Endodermal cell (in vitro differentiated cells): ENCODE measurements around the gene EFCAB10. TPM values are rescaled to one million over a fixed set of nuclear protein-coding genes. Genes with fewer than 3 reads are reported as not detected.

Experiments
- DNase-seq: peaks from one replicate; pipeline ENCODE4 v3.0.0-alpha.2; 2017
- H3K27ac ChIP-seq: 2 replicates; pipeline ENCODE4 v1.5.1; 2013; ENCODE audit warnings: mild to moderate bottlenecking, low read depth, low read length, moderate library complexity
- H3K27me3 ChIP-seq: 2 replicates; pipeline ENCODE4 v1.6.1; 2013; ENCODE audit warnings: mild to moderate bottlenecking, low read length, moderate library complexity; ENCODE audit not compliant: insufficient read depth, control insufficient read depth, poor library complexity, severe bottlenecking
- H3K36me3 ChIP-seq: 2 replicates; pipeline ENCODE4 v1.7.0; 2013; ENCODE audit warnings: mild to moderate bottlenecking, low read length, moderate library complexity; ENCODE audit not compliant: control insufficient read depth, insufficient read depth
- H3K4me1 ChIP-seq: one replicate; pipeline ENCODE4 v1.7.0; 2013; ENCODE audit warnings: low read length; ENCODE audit not compliant: control insufficient read depth, insufficient read depth
- H3K4me3 ChIP-seq: 2 replicates; pipeline ENCODE4 v1.5.1; 2013; ENCODE audit warnings: mild to moderate bottlenecking, low read length, moderate library complexity
- H3K9ac ChIP-seq: 2 replicates; pipeline ENCODE4 v1.6.1; 2013; ENCODE audit warnings: mild to moderate bottlenecking, low read length, moderate library complexity; ENCODE audit not compliant: poor library complexity, severe bottlenecking; ENCODE audit errors: extremely low read depth
- H3K9me3 ChIP-seq: 2 replicates; pipeline ENCODE4 v1.6.1; 2013; ENCODE audit warnings: mild to moderate bottlenecking, low read length, moderate library complexity; ENCODE audit not compliant: control insufficient read depth
- H3K27ac Mint-ChIP-seq: 2 replicates; pipeline ENCODE4 v1.8.0; 2020; ENCODE audit warnings: mixed read lengths
- H3K27me3 Mint-ChIP-seq: 2 replicates; pipeline ENCODE4 v1.8.0; 2021; ENCODE audit warnings: mild to moderate bottlenecking, mixed read lengths; ENCODE audit not compliant: insufficient read depth
- H3K36me3 Mint-ChIP-seq: 2 replicates; pipeline ENCODE4 v1.8.0; 2020; ENCODE audit warnings: low read depth, mixed read lengths
- H3K4me1 Mint-ChIP-seq: 2 replicates; pipeline ENCODE4 v1.8.0; 2020; ENCODE audit warnings: mixed read lengths
- H3K4me3 Mint-ChIP-seq: 2 replicates; pipeline ENCODE4 v1.8.0; 2020; ENCODE audit warnings: mild to moderate bottlenecking, moderate library complexity, mixed read lengths
- H3K9me3 Mint-ChIP-seq: 2 replicates; pipeline ENCODE4 v1.8.0; 2020; ENCODE audit warnings: mild to moderate bottlenecking, mixed read lengths
- CTCF ChIP-seq: fragments of 200-600 bp; sonication (generic); conservative IDR thresholded peaks from 2 replicates; pipeline ENCODE4 v1.5.0; 2021; ENCODE audit warnings: antibody characterized with exemption, mild to moderate bottlenecking
- WGBS, 2 experiments: methylation state at CpG; one replicate each; pipeline versions ENCODE4 v1.1.5 to v1.1.7; 2013; ENCODE audit warnings: missing lambda C conversion rate in 2 of 2, mixed read lengths in 1 of 2; ENCODE audit not compliant: insufficient coverage in 1 of 2, insufficient read length in 1 of 2; 5-methylcytosine and 5-hydroxymethylcytosine counted together
- total RNA-seq, 2 donors: library from RNA; stranded (reverse); fragmentation: NEBNext Ultra II Directional in 1 of 2; extraction: Animal tissue kit (Norgen Biotek cat#: 25700) in 1 of 2; gene quantifications; 2 replicates in 1 of 2; 3 replicates in 1 of 2; pipeline ENCODE4 v1.2.1, GENCODE V29; 2021

EFCAB10 gene
- total RNA-seq, 2 donors from 2014 or later, result 0.68 to 0.89 TPM

DNA sequence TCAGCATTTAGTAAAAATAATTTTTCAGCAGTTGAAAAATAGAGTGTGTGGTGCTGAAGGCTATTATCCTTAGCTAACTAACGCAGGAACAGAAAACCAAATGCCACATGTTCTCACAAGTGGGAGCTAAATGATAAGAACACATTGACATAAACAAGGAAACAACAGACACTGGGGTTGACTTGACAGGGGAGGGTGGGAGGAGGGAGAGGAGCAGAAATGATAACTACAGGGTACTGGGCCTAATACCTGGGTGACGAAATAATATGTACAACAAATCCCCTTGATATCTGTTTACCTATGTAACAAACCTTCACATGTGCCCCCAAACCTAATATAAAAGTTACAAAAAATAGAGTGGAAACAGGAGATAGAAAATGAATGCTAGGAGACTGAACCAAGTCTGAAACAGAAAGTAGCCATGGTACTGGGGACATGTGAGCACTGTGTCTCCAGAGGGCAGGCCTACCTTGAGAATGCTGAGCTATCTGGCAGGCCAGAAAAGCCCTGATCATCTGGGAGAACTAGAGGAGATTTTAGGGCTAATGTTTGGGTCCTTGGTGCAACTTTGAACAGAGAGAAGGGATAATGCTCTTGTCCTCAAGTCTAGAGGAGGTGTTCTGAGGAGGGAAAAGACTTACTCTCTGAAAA lies 4.7 kb upstream of the EFCAB10 start:
- no peaks in the 10 kb centered on the region for H3K27me3 Mint-ChIP-seq
- H3K9me3 ChIP-seq, result peaks cover 24% of the 10 kb centered on the region

DNA sequence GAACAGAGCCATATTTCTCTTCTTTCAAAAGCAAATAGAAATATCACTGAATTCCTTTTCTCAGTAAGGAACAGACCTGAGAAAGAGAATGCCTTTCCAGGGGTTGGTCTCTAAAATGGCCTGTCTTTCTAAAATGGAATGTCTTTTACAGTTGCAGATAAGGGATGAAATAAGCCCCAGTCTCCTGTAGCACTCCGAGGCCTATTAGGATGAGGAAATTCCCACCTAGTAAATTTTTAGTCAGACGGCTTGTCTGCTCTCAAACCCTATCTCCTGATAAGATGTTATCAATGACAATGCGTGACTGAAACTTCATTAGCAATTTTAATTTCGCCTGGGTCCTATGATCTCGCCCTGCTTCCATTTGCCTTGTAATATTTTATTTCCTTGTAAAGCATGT lies 2.9 kb upstream of the EFCAB10 start:
- no peaks in the 10 kb centered on the region for H3K36me3 Mint-ChIP-seq
- peaks cover 24% of the 10 kb centered on the region for H3K9me3 ChIP-seq
- no peak for TF ChIP-seq CTCF
- WGBS, 2 experiments, result 92 to 98% methylated on average over 4 to 5 of the region's 5 CpGs
- no peak overlapping the region for H3K27ac Mint-ChIP-seq
- no peak overlapping the region for H3K9ac ChIP-seq
- H3K9me3 Mint-ChIP-seq, result peaks cover 25% of the 10 kb centered on the region
- H3K36me3 ChIP-seq, result no peaks in the 10 kb centered on the region
- H3K27me3 Mint-ChIP-seq, result no peaks in the 10 kb centered on the region
- H3K27ac ChIP-seq, result no peak overlapping the region
- no peaks in the 10 kb centered on the region for H3K4me1 Mint-ChIP-seq
- H3K4me1 ChIP-seq, result no peaks in the 10 kb centered on the region
- no peaks in the 10 kb centered on the region for H3K27me3 ChIP-seq
- no peak overlapping the region for H3K4me3 ChIP-seq
- no peak for DNase-seq
- no peak overlapping the region for H3K4me3 Mint-ChIP-seq

More for the DNA sequence above, 4.7 kb upstream of the EFCAB10 start:
- no peak overlapping the region for H3K27ac ChIP-seq
- H3K4me3 ChIP-seq, result no peak overlapping the region
- H3K4me3 Mint-ChIP-seq, result no peak overlapping the region
- peaks cover 25% of the 10 kb centered on the region for H3K9me3 Mint-ChIP-seq
- no peak overlapping the region for H3K9ac ChIP-seq
- no peaks in the 10 kb centered on the region for H3K27me3 ChIP-seq
- WGBS, 2 experiments, result 92 to 100% methylated on average over 1 of the region's 2 CpGs
- no peaks in the 10 kb centered on the region for H3K4me1 ChIP-seq
- TF ChIP-seq CTCF, result no peak
- no peak overlapping the region for H3K27ac Mint-ChIP-seq
- H3K36me3 ChIP-seq, result no peaks in the 10 kb centered on the region
- no peaks in the 10 kb centered on the region for H3K36me3 Mint-ChIP-seq
- DNase-seq, result no peak
- H3K4me1 Mint-ChIP-seq, result peaks cover 2% of the 10 kb centered on the region

DNA sequence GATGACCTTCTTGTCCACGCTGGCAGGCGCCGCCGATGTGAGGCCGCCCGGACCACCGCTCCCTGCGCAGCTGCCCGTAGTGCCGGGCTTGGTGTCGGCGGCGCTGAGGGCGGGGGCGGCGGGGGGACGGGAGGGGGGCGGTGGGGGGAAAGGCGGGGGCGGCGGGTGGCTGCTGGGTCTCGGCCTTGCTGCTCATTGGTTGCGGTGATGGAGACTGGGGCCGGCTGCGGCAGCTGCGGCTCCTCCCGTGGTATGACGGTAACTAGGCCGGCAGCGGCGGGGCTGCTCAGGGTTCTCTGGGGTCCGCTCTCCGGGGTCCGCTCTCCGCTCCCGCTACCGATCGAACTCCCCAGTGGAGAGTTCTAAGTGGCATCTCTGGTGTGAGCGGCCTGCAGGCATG lies 1.8 kb upstream of the EFCAB10 start:
- Mint-ChIP-seq H3K9me3 (peaks cover 25% of the 10 kb centered on the region), H3K27me3 (no peaks in the 10 kb centered on the region)

More for the DNA sequence above, 1.8 kb upstream of the EFCAB10 start:
- DNase-seq, result no peak
- no peaks in the 10 kb centered on the region for H3K4me1 Mint-ChIP-seq
- no peak for TF ChIP-seq CTCF
- H3K9me3 ChIP-seq, result peaks cover 24% of the 10 kb centered on the region
- no peaks in the 10 kb centered on the region for H3K4me1 ChIP-seq
- H3K36me3 Mint-ChIP-seq, result no peaks in the 10 kb centered on the region
- H3K27ac ChIP-seq, result no peak overlapping the region
- no peak overlapping the region for H3K4me3 Mint-ChIP-seq
- no peak overlapping the region for H3K4me3 ChIP-seq
- 92 to 96% methylated on average over 8 to 38 of the region's 39 CpGs for WGBS, 2 experiments
- H3K9ac ChIP-seq, result no peak overlapping the region
- H3K27ac Mint-ChIP-seq, result no peak overlapping the region
- no peaks in the 10 kb centered on the region for H3K36me3 ChIP-seq
- H3K27me3 ChIP-seq, result no peaks in the 10 kb centered on the region
